ENCODE data around the gene HENMT1. TPM values are rescaled to one million over a fixed set of nuclear protein-coding genes. Genes with fewer than 3 reads are reported as not detected.
"Not testable (repeated sequence)": the region's sequence is repeated elsewhere in the genome, so short reads cannot be mapped to it uniquely, and the experiment has no call there.

The HENMT1 gene
- total and polyA plus RNA-seq, 9 of the 15 experiments (the other 6 are each of a cell fraction or from before 2014, with no cell fraction given), result not detected

- Histone ChIP-seq H3K36me3 (ENCODE audit: control insufficient read depth, insufficient read depth, low read length) (peaks cover 34% of the 10 kb centered on the region), H2AFZ (ENCODE audit: low read depth, low read length) (no peak overlapping the region), H3K9me1 (ENCODE audit: control insufficient read depth, insufficient read depth, low read length) (no peaks in the 10 kb centered on the region), H4K20me1 (replicated peaks; ENCODE audit: control insufficient read depth, insufficient read depth, low read length) (no peaks in the 10 kb centered on the region), H3K79me2 (ENCODE audit: control insufficient read depth, insufficient read depth, low read length) (no peaks in the 10 kb centered on the region), H3K4me1 (replicated peaks in 1 of 2; ENCODE audit: control insufficient read depth in 2 of 2, insufficient read depth in 2 of 2, low read length in 2 of 2) (peaks cover 2 to 9% of the 10 kb centered on the region in 2 experiments; a peak in 4 of 5 replicates), H3K4me3 (no peak overlapping the region), H3K27ac (ENCODE audit: extremely low read depth, low read depth, low read length) (no peak overlapping the region), H3K9me3 (replicated peaks; ENCODE audit: control insufficient read depth, insufficient read depth, low read depth, low read length) (no peaks in the 10 kb centered on the region), H3K27me3 (ENCODE audit: control insufficient read depth in 2 of 2, insufficient read depth in 2 of 2, low read length in 2 of 2) (no peaks in the 10 kb centered on the region), H3K9ac (ENCODE audit: insufficient read depth in 1 of 2, low read depth in 2 of 2, low read length in 2 of 2) (no peak overlapping the region), H3K4me2 (ENCODE audit: insufficient read depth, low read length) (no peak overlapping the region)
- intact Hi-C loops (cut with micrococcal nuclease) (loop anchor here (2.0 kb wide), 1 partner anchor 43 kb away; the partner anchor contains the start of gene STXBP3), in situ Hi-C loops (cut with MboI) (no loop called here)
- no peak for ATAC-seq
- POLR2A ChIA-PET, result interaction anchor here (0.6 to 6.5 kb wide), 11 partner anchors 9 to 57 kb away, joined by 3 to 97 read pairs (median 6); partner anchors contain the start of genes FNDC7 and PRPF38B
- BruUV-seq (replicated peaks), result no TSS peak
- no peak for DNase-seq (ENCODE audit: extremely low read depth in 1 of 4, low spot score in 3 of 4)
- FAIRE-seq, result no peak
- TF ChIP-seq SOX6 (IDR thresholded peaks at IDR 0.05), result 0 out of 2 replicates have a peak, but pooled peaks have one; percentile 6
- TF ChIP-seq BACH1 (tag; IDR thresholded peaks at IDR 0.05), result 0 out of 2 replicates have a peak, but pooled peaks have one; percentile 7
- TF ChIP-seq RBFOX2 (IDR thresholded peaks at IDR 0.05; ENCODE audit: low read depth, low read length), result no peak
- peak; percentile 31; the same call in 1 of the 2 replicates for TF ChIP-seq NFXL1 (CRISPR knock-in tag; IDR thresholded peaks at IDR 0.05)
- 0 out of 2 replicates have a peak, but pooled peaks have one; percentile 13 for TF ChIP-seq TGIF2 (CRISPR knock-in tag; IDR thresholded peaks at IDR 0.05)
- TF ChIP-seq ZNF778 (CRISPR knock-in tag; IDR thresholded peaks at IDR 0.05), result 0 out of 2 replicates have a peak, but pooled peaks have one; percentile 49
- WGBS (ENCODE audit: insufficient coverage, low coverage, missing lambda C conversion rate), result 63% methylated on average over 6 of the region's 6 CpGs
- CTCF ChIA-PET (ENCODE audit: low intra/inter-chr PET ratio), result no interaction called here
These were observed 43.0 kb upstream of the HENMT1 start for GRCh38 chr1:108703939-108704338.

- H3K9me1 ChIP-seq (ENCODE audit: control insufficient read depth, insufficient read depth, low read length); H4K20me1 ChIP-seq (replicated peaks; ENCODE audit: control insufficient read depth, insufficient read depth, low read length); CTCF ChIA-PET (ENCODE audit: low intra/inter-chr PET ratio); H3K4me2 ChIP-seq (ENCODE audit: insufficient read depth, low read length); H3K27ac ChIP-seq (ENCODE audit: extremely low read depth, low read depth, low read length); BruUV-seq (replicated peaks); DNase-seq (ENCODE audit: extremely low read depth in 1 of 4, low spot score in 3 of 4); H3K4me3 ChIP-seq; H3K9me3 ChIP-seq (replicated peaks; ENCODE audit: control insufficient read depth, insufficient read depth, low read depth, low read length); H3K4me1 ChIP-seq (replicated peaks in 1 of 2; ENCODE audit: control insufficient read depth in 2 of 2, insufficient read depth in 2 of 2, low read length in 2 of 2); H3K9ac ChIP-seq (ENCODE audit: insufficient read depth in 1 of 2, low read depth in 2 of 2, low read length in 2 of 2); in situ Hi-C loops (cut with MboI); FAIRE-seq; H2AFZ ChIP-seq (ENCODE audit: low read depth, low read length); H3K79me2 ChIP-seq (ENCODE audit: control insufficient read depth, insufficient read depth, low read length); H3K27me3 ChIP-seq (ENCODE audit: control insufficient read depth in 2 of 2, insufficient read depth in 2 of 2, low read length in 2 of 2): not testable (repeated sequence)
- intact Hi-C loops (cut with micrococcal nuclease), result loop anchor here (2.0 kb wide), 1 partner anchor 45 kb away; the partner anchor contains the start of gene STXBP3
- POLR2A ChIA-PET, result interaction anchor here (0.6 to 6.5 kb wide), 9 partner anchors 9 to 168 kb away, joined by 3 to 97 read pairs (median 4); partner anchors contain the start of genes FNDC7 and PRPF38B
- 84% methylated on average over 6 of the region's 6 CpGs for WGBS (ENCODE audit: insufficient coverage, low coverage, missing lambda C conversion rate)
- H3K36me3 ChIP-seq (ENCODE audit: control insufficient read depth, insufficient read depth, low read length), result peaks cover 52% of the 10 kb centered on the region
- peak; percentile 1; the same call in 2 of the 3 replicates for ATAC-seq
- TF ChIP-seq CBX1 (IDR thresholded peaks at IDR 0.05; ENCODE audit: low read depth), result peak; percentile 72; the same call in 1 of the 2 replicates
- 0 out of 2 replicates have a peak, but pooled peaks have one; percentile 13 for TF ChIP-seq HBP1 (CRISPR knock-in tag; IDR thresholded peaks at IDR 0.05)
- TF ChIP-seq ADNP (tag; IDR thresholded peaks at IDR 0.05), result 0 out of 2 replicates have a peak, but pooled peaks have one; percentile 17
- TF ChIP-seq FOXK1 (CRISPR knock-in tag; IDR thresholded peaks at IDR 0.05; ENCODE audit: borderline replicate concordance), result 0 out of 2 replicates have a peak, but pooled peaks have one; percentile 23
- TF ChIP-seq POLR2B (IDR thresholded peaks at IDR 0.05; ENCODE audit: low read depth, partially characterized antibody), result peak; percentile 30
- TF ChIP-seq E2F8 (IDR thresholded peaks at IDR 0.05; ENCODE audit: low read depth, partially characterized antibody), result peak; percentile 14
These were observed 41.2 kb upstream of the HENMT1 start for GRCh38 chr1:108702109-108702508.
